ENCODE results near the gene DTNB. TPM values are rescaled to one million over a fixed set of nuclear protein-coding genes. Genes with fewer than 3 reads are reported as not detected.

Gene DTNB
- total RNA-seq, 4 donors from 2014 or later, result 0.70 to 23.1 (median 6.1) TPM

DNA sequence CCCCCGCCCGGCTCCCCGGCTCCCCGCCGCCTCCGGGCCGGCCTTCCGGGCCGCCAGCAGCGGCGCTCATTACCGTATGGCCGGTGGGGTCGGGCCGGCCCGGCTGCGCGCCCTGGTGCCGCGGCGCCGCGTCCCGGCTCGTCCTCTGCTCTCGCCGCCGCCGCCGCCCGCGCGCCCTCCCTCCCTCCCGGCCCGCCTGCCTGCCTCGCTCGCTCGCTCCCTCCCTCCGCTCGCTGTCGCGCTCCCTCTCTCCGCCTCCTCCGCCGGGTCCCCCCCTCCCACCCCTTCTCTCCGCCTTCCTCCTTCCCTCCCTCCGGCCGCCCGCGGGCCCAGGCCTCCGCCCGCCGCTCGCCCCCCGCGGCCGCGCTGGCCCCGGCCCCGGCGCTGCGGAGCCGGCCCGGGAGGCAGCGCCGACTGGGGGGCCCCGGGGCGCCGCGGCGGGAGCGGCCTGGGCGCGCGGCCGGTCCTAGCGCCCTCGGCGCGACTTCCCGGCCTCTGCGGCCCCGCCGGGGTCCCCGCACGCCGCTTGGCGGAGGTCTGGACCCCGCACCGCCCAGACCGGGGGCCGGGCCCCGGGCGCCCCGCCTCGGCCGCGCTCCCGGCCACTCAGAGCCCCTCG, 331.5 kb downstream of the DTNB start, which contains the start of gene DNMT3A:
TSS of gene DNMT3A (minus strand) at position 173 of the 619 bp plus-strand sequence. CDS start 27,941 bp downstream, outside the sequence.
- peak within 1 kb of the TSS; percentile 68 to 87 (median 79) for H3K27ac ChIP-seq
- TF ChIP-seq POLR2A (IDR thresholded peaks at IDR 0.05), result peak in 1 of 2 donors; percentile 20
- TF ChIP-seq, protein P1, sequence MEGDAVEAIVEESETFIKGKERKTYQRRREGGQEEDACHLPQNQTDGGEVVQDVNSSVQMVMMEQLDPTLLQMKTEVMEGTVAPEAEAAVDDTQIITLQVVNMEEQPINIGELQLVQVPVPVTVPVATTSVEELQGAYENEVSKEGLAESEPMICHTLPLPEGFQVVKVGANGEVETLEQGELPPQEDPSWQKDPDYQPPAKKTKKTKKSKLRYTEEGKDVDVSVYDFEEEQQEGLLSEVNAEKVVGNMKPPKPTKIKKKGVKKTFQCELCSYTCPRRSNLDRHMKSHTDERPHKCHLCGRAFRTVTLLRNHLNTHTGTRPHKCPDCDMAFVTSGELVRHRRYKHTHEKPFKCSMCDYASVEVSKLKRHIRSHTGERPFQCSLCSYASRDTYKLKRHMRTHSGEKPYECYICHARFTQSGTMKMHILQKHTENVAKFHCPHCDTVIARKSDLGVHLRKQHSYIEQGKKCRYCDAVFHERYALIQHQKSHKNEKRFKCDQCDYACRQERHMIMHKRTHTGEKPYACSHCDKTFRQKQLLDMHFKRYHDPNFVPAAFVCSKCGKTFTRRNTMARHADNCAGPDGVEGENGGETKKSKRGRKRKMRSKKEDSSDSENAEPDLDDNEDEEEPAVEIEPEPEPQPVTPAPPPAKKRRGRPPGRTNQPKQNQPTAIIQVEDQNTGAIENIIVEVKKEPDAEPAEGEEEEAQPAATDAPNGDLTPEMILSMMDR (IDR thresholded peaks at IDR 0.05), result no peak
- no peaks in the 10 kb centered on the region for H3K27me3 ChIP-seq
- H3K4me3 ChIP-seq, result peak within 1 kb of the TSS; percentile 70 to 85 (median 80)
- no peaks in the 10 kb centered on the region for H3K36me3 ChIP-seq
- DNase-seq, result peak; percentile 47 to 79 (median 78)
- H3K4me1 ChIP-seq, result peaks cover 0 to 24% (median 9%) of the 10 kb centered on the region in 4 donors
- no peaks in the 10 kb centered on the region for H3K9me3 ChIP-seq

DNA sequence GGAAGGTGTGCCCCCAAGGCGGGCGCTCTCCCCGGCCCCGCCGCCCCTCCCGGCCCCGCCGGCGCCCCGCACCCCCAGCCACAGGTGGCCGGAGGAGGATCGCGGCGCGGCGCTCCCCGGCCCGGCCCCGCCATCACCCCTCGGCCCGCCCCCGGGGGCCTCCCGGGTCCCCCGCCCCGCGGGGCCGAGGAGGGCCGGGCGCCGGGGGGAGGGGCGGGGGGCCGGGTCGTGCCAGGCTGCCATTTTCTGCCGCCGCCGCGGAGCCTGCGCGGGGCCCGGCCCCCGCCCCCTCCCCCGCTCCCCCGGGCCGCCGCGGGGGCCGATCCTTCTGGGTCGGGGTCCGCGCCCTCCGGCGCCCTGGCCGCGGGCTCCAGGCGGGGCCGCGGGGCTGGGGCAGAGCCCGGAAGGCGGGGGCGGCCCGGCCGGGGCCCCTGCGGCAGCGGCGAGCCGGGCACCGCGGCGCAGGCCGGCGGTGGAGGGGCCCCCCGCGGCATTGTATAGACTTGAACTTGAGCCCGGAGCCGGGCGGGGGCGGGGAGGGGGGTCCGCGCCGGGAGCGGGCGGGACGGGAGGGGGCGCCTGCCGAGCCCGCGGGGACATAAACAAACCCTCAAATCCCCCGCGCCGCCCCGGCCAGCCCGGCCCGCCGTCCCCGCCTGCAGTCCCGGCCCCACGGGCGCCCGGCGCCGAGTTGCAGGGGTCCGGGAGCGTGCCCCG, 332.2 kb downstream of the DTNB start:
- Histone ChIP-seq H3K9me3 (no peaks in the 10 kb centered on the region), H3K27me3 (no peaks in the 10 kb centered on the region), H3K4me3 (peak overlapping the region; percentile 70 to 85 (median 80)), H3K4me1 (peaks cover 0 to 31% (median 9%) of the 10 kb centered on the region in 4 donors), H3K27ac (peak overlapping the region; percentile 60 to 87 (median 73)), H3K36me3 (no peaks in the 10 kb centered on the region)
- DNase-seq, result peak in 1 of 3 donors; percentile 30
- TF ChIP-seq, protein P1 (IDR thresholded peaks at IDR 0.05), result no peak
- TF ChIP-seq POLR2A (IDR thresholded peaks at IDR 0.05), result no peak

DNA sequence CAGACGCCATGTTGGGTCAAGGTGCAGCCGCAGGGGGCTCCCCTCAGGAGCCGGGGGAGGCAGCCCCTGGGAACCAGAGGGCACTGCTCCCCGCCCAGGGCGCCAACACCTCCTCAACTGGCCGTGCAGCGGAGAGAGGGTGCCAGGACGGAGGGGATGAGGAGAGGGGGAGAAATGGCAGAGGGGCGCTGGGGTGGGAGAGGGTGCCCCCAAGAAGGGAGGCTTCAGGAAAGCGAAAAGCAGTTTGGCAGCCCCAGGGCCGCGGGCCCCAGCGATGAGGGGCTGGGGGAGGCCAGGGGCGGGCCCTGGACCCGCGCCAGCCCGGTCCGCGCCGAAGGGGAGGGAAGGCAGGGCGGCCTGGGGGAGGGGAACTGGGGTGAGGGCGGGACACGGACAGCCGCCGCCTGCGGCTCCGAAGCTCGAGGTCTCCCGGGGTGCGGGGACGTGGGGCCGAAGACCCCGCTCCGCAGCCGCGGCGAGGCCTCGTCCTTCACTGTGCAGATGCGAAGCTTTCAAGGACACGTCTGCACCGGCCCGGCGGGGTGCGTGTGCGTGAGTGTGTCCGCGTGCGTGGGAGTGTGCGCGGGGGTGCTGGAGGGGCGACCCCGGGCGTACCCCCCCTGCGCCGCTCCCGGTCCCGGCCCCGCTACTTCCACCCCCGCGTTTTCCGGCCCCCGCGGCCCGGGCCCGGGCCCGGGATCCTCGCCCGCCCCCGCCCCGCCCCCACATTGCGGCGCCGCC, 333.0 kb downstream of the DTNB start:
- H3K4me1 ChIP-seq, result peaks cover 0 to 35% (median 9%) of the 10 kb centered on the region in 4 donors
- TF ChIP-seq POLR2A (IDR thresholded peaks at IDR 0.05), result no peak
- TF ChIP-seq, protein P1 (IDR thresholded peaks at IDR 0.05), result no peak
- no peak for DNase-seq
- peak overlapping the region; percentile 70 to 85 (median 80) for H3K4me3 ChIP-seq
- no peaks in the 10 kb centered on the region for H3K9me3 ChIP-seq
- peak overlapping the region; percentile 48 to 87 (median 72) for H3K27ac ChIP-seq
- H3K36me3 ChIP-seq, result no peaks in the 10 kb centered on the region
- no peaks in the 10 kb centered on the region for H3K27me3 ChIP-seq

DNA sequence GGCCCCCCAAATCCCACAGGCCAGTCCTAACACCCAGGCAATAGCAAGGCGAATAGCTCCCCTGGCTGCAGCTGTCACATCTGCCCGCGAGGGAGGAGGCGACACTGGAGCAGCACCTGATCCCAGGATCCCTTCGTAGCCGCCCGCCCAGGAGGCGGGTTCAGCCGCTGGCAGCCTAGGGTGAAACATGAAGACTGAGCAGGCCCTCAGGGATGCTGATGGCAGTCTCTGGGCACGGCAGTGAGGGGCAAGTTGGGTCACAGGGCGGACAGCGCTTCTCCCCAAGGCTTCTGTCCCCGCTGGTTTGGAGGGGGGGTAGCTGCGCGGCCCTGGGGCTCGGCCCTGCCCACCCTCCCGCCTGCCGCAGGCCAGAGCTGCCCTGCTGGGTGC, 333.6 kb downstream of the DTNB start:
- Histone ChIP-seq H3K27me3 (no peaks in the 10 kb centered on the region), H3K36me3 (no peaks in the 10 kb centered on the region), H3K4me3 (peak overlapping the region; percentile 70 to 85 (median 80)), H3K4me1 (peaks cover 0 to 35% (median 9%) of the 10 kb centered on the region in 4 donors), H3K9me3 (no peaks in the 10 kb centered on the region), H3K27ac (peak overlapping the region in 3 of 4 donors; percentile 70 to 87 (median 75))
- peak; percentile 31 to 71 (median 67) for DNase-seq
- TF ChIP-seq POLR2A (IDR thresholded peaks at IDR 0.05), result no peak
- TF ChIP-seq, protein P1 (IDR thresholded peaks at IDR 0.05), result peak in 3 of 6 experiments; percentile 2 to 30 (median 28)

DNA sequence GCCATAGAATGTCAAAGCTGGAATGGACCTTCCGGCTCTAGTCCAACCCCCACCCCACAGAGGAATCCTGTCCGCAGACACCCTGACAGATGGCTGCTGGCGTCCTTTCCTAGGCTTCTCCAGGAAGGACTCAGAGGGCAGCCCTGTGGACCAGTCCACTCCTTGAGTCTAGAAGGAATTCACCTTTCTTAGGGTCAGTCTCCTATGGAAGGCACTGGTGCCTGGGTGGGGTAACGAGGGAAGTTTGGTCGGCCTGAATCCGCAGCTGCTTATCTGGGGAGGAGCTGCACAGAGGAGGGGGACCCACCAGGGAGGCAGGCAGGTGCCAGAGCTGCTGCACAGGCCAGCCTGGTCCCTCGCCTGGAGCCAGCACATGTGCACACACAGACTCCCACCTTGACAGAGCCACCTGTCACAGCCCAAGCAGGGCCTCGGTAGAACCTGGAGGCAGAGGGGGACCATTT, 334.1 kb downstream of the DTNB start:
- Histone ChIP-seq H3K9me3 (no peaks in the 10 kb centered on the region), H3K4me3 (no peak overlapping the region), H3K27ac (peak overlapping the region in 1 of 4 donors; percentile 16), H3K27me3 (no peaks in the 10 kb centered on the region), H3K4me1 (peaks cover 0 to 35% (median 11%) of the 10 kb centered on the region in 4 donors), H3K36me3 (no peaks in the 10 kb centered on the region)
- no peak for DNase-seq
- no peak for TF ChIP-seq POLR2A (IDR thresholded peaks at IDR 0.05)
- TF ChIP-seq, protein P1 (IDR thresholded peaks at IDR 0.05), result no peak

Measured in Peyer's patch (tissue), 4 donors.